Renal cortical epithelial cell (primary cell): ENCODE data around the gene PSMD4. TPM values are rescaled to one million over a fixed set of nuclear protein-coding genes. Genes with fewer than 3 reads are reported as not detected.
A peak's percentile ranks its signal among the peaks of the same experiment; 100 is the strongest.
"Not testable (repeated sequence)": the region's sequence is repeated elsewhere in the genome, so short reads cannot be mapped to it uniquely, and the experiment has no call there.

Experiments used
- DNase-seq: peaks from one replicate; pipeline ENCODE4 v3.0.0-alpha.2; 2011; ENCODE audit warnings: low read depth
- total RNA-seq: library from RNA; depleted of rRNA; stranded (reverse); fragments of >200 nt; gene quantifications from 2 replicates; pipeline ENCODE4 v1.2.3, GENCODE V29; 2014

PSMD4 gene
- total RNA-seq, 1 donor from 2014 or later, result 181 TPM

- peak; percentile 37 for DNase-seq
Measured at GRCh38 chr1:151273924-151274466, 19.5 kb downstream of the PSMD4 start.

DNA sequence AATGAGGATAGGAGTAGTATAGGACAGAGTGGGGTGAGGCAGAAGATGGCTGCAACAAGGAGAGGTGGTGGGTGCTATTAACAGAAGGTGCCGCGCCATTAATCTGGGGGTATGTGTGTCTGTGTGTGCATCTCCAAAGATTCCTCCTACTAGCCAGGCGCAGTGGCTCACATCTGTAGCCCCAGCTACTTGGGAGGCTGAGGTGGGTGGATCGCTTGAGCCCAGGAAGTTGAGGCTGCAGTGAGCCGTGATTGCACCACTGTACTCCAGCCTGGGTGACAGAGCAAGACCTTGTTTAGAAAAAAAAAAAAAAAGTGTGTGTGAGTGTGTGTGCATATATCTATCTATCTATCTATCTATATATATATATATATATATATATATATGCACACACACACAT, 20.8 kb downstream of the PSMD4 start:
- not testable (repeated sequence) for DNase-seq

GRCh38 chr1:151277249-151277648, 22.7 kb downstream of the PSMD4 start:
- no peak for DNase-seq

- peak; percentile 94 for DNase-seq
Measured at GRCh38 chr1:151281225-151281968, 26.9 kb downstream of the PSMD4 start.

- peak; percentile 99 for DNase-seq
Measured at GRCh38 chr1:151281969-151282882, 27.7 kb downstream of the PSMD4 start, which contains the start of gene ZNF687. ZNF687 (plus strand) TSS chr1:151282299; CDS start chr1:151286292, 3,993 bp downstream.

- no peak for DNase-seq
Measured at GRCh38 chr1:151282883-151283725, 28.6 kb downstream of the PSMD4 start.

DNA sequence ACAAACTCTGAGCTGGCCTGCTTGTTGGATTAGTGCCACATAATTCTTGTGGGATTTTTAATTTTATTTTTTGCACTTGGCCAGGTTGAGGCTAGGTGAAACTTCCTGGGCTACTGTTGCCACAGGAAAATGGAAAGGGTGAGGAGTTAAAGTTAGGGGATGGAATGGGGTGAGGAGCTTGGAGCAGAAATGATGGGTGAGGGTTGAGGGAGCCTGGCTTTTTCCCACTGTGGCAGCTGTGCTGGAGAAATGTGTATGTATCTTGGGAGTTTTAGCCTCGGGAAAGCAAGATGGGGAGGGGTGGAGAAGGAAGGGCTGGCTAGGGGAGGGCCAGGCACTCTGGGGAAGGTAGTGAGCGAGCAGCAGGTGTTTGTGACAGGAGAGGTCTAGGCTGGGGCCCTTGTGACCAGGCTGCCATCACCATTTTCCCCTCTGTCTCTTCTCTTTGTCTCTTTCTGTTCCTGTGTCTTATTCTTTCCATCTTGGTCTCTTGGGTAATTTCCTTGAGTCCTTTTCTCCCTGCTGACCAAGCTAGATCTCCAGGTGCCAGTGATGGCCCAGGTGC, 29.6 kb downstream of the PSMD4 start:
- no peak for DNase-seq

DNA sequence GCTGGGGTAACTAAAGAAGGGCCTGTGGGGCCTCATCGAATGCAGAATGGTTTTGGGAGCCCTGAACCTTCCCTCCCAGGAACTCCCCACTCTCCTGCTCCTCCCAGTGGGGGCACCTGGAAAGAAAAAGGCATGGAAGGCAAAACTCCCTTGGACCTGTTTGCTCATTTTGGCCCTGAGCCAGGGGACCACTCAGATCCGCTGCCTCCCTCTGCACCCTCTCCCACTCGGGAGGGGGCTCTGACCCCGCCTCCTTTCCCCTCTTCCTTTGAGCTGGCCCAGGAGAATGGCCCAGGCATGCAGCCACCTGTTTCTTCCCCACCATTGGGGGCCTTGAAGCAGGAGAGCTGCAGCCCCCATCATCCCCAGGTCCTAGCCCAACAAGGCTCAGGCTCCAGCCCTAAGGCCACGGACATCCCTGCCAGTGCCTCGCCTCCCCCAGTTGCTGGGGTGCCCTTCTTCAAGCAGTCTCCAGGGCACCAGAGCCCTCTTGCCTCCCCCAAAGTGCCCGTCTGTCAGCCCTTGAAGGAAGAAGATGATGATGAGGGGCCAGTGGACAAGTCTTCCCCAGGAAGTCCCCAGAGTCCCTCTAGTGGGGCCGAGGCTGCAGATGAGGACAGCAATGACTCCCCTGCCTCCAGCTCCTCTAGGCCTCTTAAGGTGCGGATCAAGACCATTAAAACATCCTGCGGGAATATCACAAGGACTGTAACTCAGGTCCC, 32.2 kb downstream of the PSMD4 start:
- DNase-seq, result no peak

DNA sequence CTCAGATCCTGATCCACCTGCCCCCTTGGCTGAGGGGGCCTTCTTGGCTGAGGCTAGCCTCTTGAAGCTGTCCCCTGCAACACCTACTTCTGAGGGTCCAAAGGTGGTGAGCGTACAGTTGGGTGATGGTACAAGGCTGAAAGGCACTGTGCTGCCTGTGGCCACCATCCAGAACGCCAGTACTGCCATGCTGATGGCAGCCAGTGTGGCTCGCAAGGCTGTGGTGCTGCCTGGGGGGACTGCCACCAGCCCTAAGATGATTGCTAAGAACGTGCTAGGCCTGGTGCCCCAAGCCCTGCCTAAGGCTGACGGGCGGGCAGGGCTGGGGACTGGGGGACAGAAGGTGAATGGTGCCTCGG, 32.8 kb downstream of the PSMD4 start:
- DNase-seq, result no peak

DNA sequence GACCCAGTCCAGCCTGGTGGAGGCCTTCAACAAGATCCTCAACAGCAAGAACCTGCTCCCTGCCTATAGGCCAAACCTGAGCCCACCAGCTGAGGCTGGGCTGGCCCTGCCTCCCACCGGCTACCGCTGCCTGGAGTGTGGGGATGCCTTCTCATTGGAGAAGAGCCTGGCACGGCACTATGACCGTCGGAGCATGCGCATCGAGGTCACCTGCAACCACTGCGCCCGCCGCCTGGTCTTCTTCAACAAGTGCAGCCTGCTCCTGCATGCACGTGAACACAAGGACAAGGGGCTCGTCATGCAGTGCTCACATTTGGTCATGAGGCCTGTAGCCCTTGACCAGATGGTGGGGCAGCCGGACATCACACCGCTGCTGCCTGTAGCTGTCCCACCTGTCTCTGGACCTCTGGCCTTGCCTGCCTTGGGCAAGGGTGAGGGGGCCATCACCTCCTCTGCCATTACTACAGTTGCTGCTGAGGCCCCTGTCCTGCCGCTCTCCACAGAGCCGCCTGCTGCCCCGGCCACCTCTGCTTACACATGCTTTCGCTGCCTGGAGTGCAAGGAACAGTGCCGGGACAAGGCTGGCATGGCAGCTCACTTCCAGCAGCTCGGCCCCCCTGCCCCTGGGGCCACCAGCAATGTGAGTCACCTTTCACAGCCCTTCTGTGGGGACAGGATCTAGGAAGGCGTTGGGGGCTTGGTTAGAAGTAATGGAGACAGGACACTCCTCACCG, 33.4 kb downstream of the PSMD4 start:
- DNase-seq, result no peak

DNA sequence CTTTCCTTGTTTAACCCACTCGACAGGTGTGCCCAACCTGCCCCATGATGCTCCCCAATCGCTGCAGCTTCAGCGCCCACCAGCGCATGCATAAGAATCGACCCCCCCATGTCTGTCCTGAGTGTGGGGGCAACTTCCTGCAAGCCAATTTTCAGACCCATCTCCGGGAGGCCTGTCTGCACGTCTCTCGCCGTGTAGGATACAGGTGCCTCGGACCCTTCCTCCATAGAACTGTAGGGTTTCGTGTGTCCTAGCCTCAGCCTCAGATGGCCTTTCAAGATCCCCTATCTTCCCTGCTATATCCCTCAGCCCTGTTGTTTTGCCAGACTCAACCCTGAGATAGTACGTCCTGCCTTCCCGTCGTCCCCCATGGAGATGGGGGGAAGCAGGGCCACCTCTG, 34.0 kb downstream of the PSMD4 start:
- no peak for DNase-seq

GRCh38 chr1:151289080-151289935, 34.8 kb downstream of the PSMD4 start:
- no peak for DNase-seq

GRCh38 chr1:151289991-151290708, 35.6 kb downstream of the PSMD4 start:
- no peak for DNase-seq

- DNase-seq, result no peak
Measured at GRCh38 chr1:151290709-151291303, 36.3 kb downstream of the PSMD4 start.

DNA sequence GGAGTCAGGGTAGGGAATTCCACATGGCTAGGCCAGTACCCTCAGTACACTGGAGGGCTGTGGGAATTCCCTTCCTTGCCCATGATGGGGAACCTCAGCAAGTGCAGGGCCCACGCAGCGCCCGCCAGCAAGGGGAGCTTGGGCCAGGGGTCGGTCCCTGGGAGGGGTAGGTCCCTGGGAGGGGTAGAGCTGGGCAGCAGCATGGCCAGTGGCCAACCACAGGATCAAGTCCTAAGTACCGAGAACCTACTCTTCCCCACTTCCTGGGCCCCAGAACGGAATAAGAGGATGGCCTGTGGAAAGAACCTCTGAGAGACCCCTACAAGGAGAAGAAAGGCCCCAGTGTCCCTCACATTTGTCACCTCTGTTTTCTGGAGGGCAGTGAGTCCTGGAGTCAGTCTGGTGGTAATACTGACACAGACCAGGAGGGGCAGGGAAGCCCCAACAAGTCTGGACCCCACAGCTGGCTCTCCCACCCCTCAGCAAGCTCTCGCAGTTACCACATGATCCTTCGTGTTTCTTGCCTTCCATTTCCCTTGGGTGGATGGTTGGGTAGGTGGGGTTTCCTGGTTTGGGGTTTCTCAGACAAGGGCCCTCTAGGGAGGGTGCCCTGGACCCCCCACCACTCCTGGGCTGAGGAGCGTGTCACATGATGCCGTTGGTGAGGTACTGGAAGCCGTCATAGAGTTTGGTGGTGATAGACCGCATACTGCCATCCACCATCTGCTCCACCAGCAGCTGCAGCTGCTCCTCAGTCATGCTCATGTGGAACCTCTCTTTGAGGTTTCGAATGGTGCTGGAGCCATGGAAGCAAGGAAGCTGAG, 37.9 kb downstream of the PSMD4 start:
- DNase-seq, result no peak

GRCh38 chr1:151293093-151293492, 38.6 kb downstream of the PSMD4 start:
- no peak for DNase-seq
